ENCODE results near the gene CCT6B. TPM values are rescaled to one million over a fixed set of nuclear protein-coding genes. Genes with fewer than 3 reads are reported as not detected.
A peak's percentile ranks its signal among the peaks of the same experiment; 100 is the strongest.

CCT6B gene
- total and polyA plus RNA-seq, 9 of the 15 experiments (the other 6 are each of a cell fraction or from before 2014, with no cell fraction given) = 0.25 to 0.91 (median 0.58) TPM

DNA sequence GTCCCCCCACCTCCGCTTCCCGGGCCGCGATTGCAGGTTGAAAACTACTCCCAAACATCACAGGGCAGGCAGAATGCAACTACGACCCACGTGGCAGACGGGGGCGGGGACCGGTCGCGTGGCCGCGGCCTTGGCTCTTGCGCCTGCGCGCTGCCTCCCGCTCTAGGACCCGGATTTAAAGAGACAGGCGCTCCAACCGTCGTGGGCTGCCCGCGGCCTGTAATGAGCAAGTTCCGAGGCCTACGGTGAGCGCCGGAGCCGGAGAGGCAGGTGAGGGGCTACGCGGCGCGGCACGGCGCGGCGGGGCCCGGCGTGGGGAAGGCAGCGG, 19.1 kb upstream of the CCT6B start, which contains the start of gene LIG3 (continued):
- TF ChIP-seq ZNF174 (CRISPR knock-in tag; IDR thresholded peaks at IDR 0.05) (no peak), ATF7 (IDR thresholded peaks at IDR 0.05) (peak; percentile 42; the same call in 1 of the 2 replicates), ZNF384 (IDR thresholded peaks at IDR 0.05; ENCODE audit: low read depth, low read length) (no peak), KDM2B (CRISPR knock-in tag; IDR thresholded peaks at IDR 0.05) (no peak), MTA2 (IDR thresholded peaks at IDR 0.05; ENCODE audit: low read depth) (no peak), SAFB2 (IDR thresholded peaks at IDR 0.05; ENCODE audit: borderline replicate concordance, low read depth, low read length, severe bottlenecking) (no peak), NR3C1 (CRISPR knock-in tag; IDR thresholded peaks at IDR 0.05) (no peak), SLC30A9 (CRISPR knock-in tag; IDR thresholded peaks at IDR 0.05) (no peak), ADNP (tag; IDR thresholded peaks at IDR 0.05) (no peak), ZFX (CRISPR knock-in tag; IDR thresholded peaks at IDR 0.05) (peak; percentile 76), XRCC5 (IDR thresholded peaks at IDR 0.05; ENCODE audit: low read depth, low read length) (no peak), TEAD4 (IDR thresholded peaks at IDR 0.05; ENCODE audit: low read length) (peak; percentile 37), TEAD4 (CRISPR knock-in tag; IDR thresholded peaks at IDR 0.05; ENCODE audit: borderline replicate concordance) (no peak), DNMT1 (IDR thresholded peaks at IDR 0.05) (no peak), ZNF143 (CRISPR knock-in tag; IDR thresholded peaks at IDR 0.05) (no peak), ZNF707 (CRISPR knock-in tag; conservative IDR thresholded peaks at IDR 0.05) (no peak), CCAR2 (IDR thresholded peaks at IDR 0.05; ENCODE audit: low read depth, low read length) (no peak), RBFOX2 (IDR thresholded peaks at IDR 0.05; ENCODE audit: low read depth, low read length) (peak; percentile 91), ZNF778 (CRISPR knock-in tag; IDR thresholded peaks at IDR 0.05) (no peak), ARID2 (IDR thresholded peaks at IDR 0.05) (no peak), RNF2 (IDR thresholded peaks at IDR 0.05) (0 out of 2 replicates have a peak, but pooled peaks have one; percentile 14), TCF7 (IDR thresholded peaks at IDR 0.05; ENCODE audit: borderline replicate concordance) (no peak), ESRRB (CRISPR knock-in tag; IDR thresholded peaks at IDR 0.05; ENCODE audit: borderline replicate concordance) (no peak), RFX7 (CRISPR knock-in tag; IDR thresholded peaks at IDR 0.05) (no peak), LEF1 (IDR thresholded peaks at IDR 0.05) (no peak), SMAD2 (IDR thresholded peaks at IDR 0.05; ENCODE audit: low read depth, low read length) (no peak)
- TF ChIP-seq, protein P1, sequence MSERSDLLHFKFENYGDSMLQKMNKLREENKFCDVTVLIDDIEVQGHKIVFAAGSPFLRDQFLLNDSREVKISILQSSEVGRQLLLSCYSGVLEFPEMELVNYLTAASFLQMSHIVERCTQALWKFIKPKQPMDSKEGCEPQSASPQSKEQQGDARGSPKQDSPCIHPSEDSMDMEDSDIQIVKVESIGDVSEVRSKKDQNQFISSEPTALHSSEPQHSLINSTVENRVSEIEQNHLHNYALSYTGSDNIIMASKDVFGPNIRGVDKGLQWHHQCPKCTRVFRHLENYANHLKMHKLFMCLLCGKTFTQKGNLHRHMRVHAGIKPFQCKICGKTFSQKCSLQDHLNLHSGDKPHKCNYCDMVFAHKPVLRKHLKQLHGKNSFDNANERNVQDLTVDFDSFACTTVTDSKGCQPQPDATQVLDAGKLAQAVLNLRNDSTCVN (CRISPR knock-in tag; IDR thresholded peaks at IDR 0.05) = no peak
- TF ChIP-seq, protein P2, sequence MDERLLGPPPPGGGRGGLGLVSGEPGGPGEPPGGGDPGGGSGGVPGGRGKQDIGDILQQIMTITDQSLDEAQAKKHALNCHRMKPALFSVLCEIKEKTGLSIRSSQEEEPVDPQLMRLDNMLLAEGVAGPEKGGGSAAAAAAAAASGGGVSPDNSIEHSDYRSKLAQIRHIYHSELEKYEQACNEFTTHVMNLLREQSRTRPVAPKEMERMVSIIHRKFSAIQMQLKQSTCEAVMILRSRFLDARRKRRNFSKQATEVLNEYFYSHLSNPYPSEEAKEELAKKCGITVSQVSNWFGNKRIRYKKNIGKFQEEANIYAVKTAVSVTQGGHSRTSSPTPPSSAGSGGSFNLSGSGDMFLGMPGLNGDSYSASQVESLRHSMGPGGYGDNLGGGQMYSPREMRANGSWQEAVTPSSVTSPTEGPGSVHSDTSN (CRISPR knock-in tag; IDR thresholded peaks at IDR 0.05; ENCODE audit: low read depth) = no peak
- TF ChIP-seq, protein P2 (tag; conservative IDR thresholded peaks at IDR 0.05; ENCODE audit: low read depth) = no peak
- TF ChIP-seq, protein P3, sequence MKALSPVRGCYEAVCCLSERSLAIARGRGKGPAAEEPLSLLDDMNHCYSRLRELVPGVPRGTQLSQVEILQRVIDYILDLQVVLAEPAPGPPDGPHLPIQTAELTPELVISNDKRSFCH (CRISPR knock-in tag; IDR thresholded peaks at IDR 0.05) = no peak
- TF ChIP-seq, protein P3 (tag; IDR thresholded peaks at IDR 0.05) = no peak
